Measurements from ENCODE around the gene AGBL1. TPM values are rescaled to one million over a fixed set of nuclear protein-coding genes. Genes with fewer than 3 reads are reported as not detected.
A peak's percentile ranks its signal among the peaks of the same experiment; 100 is the strongest.

Gene AGBL1
- total RNA-seq, 2 experiments from 2014 or later = 0.10 TPM

DNA sequence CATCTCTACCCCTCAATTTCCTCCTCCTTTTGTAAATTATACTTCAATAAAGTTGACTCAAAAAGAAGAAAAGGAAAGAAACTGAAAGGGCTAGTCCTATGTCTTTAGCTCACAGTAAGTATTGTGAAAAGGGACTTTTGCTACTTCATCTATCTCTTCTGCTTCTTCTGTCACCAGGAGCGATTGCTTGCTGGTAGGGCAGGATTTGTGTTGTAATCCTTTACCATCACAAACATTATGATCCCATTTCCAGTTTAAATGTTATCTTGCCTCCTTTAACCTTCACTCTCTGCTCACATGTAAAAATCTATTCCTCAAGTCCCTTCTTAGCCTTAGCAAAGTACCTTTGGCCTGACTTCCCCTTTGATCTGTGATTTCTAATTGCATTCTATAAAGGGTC is 537.1 kb downstream of the AGBL1 start:
- no peaks in the 10 kb centered on the region for H3K27me3 Mint-ChIP-seq
- peaks cover 52% of the 10 kb centered on the region for H3K4me1 Mint-ChIP-seq (ENCODE audit: low read depth)
- H3K9me3 Mint-ChIP-seq = no peaks in the 10 kb centered on the region
- no peak overlapping the region for H3K27ac Mint-ChIP-seq
- H3K4me3 Mint-ChIP-seq = no peak overlapping the region
- POLR2A ChIA-PET = no interaction called here
- no peak for DNase-seq
- intact Hi-C loops (cut with micrococcal nuclease) = no loop called here
- CTCF ChIA-PET = no interaction called here
- H3K36me3 Mint-ChIP-seq = no peaks in the 10 kb centered on the region

DNA sequence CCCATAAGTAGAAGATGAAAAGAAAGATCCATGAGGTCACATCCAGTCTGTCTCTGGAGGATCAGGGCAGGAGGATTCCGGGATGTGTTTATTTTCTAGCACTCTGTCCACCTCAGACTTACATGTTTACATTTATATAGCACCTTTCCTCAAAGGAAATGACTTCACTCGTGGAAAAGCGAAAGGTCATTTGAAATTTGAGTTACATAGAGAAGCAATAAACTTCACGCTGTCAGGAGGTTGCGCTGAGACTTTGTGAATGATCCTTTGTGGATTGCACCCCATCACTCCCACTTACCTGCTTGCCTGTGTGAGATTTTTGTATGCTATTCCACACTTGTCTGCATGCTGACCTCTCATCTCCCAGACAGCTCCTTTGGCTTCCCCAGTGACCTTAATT is 540.5 kb downstream of the AGBL1 start:
- no peak overlapping the region for H3K27ac Mint-ChIP-seq
- no peak overlapping the region for H3K4me3 Mint-ChIP-seq
- ChIA-PET POLR2A (no interaction called here), CTCF (interaction anchor here (0.6 to 1.4 kb wide), 2 partner anchors 123 to 746 kb away, joined by 4 to 5 read pairs; no protein-coding TSS in a partner anchor)
- no peaks in the 10 kb centered on the region for H3K27me3 Mint-ChIP-seq
- H3K36me3 Mint-ChIP-seq = no peaks in the 10 kb centered on the region
- H3K9me3 Mint-ChIP-seq = no peaks in the 10 kb centered on the region
- intact Hi-C loops (cut with micrococcal nuclease) = loop anchor here (5.0 to 10.0 kb wide), 3 partner anchors 388 to 1625 kb away; no protein-coding TSS in a partner anchor
- DNase-seq = no peak
- H3K4me1 Mint-ChIP-seq (ENCODE audit: low read depth) = peaks cover 40% of the 10 kb centered on the region

DNA sequence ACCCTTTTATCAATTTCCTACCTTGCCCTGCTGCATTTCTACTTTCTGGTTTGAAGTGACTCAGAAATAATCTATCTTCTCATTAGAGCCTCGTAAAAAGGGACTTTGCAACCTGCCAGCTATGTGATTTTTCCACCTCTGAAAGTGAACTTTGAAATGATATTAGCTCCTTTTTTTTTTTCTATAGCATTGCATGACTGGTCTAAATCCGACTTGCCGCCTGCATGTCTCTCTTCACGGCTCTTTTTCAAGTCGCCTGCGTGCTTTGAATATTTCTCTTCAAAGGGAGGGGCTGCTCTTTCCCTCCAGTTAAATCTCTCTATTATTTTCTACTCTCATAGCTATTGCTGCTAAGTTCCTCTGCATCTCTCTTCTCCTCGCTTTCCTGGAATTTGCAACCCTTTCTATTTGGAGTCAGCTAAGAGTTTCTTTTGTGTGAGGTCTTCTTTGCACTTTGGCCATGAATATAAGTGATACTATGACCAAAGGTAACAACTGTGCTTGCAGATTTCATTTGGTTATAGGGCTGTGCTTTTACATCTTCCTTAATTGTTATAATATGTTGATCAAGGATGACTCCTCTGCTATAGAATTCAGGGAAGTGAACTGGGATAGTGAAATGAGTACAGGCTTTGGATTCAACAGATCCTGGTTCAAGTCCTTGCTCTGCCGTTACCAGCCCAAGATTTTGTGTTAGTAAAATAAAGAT is 541.1 kb downstream of the AGBL1 start:
- intact Hi-C loops (cut with micrococcal nuclease) = loop anchor here (5.0 to 10.0 kb wide), 3 partner anchors 388 to 1624 kb away; no protein-coding TSS in a partner anchor
- Mint-ChIP-seq H3K4me3 (no peak overlapping the region), H3K4me1 (ENCODE audit: low read depth) (peaks cover 39% of the 10 kb centered on the region), H3K27me3 (no peaks in the 10 kb centered on the region), H3K36me3 (no peaks in the 10 kb centered on the region), H3K9me3 (no peaks in the 10 kb centered on the region), H3K27ac (no peak overlapping the region)
- CTCF ChIA-PET = interaction anchor here (0.6 to 1.4 kb wide), 2 partner anchors 122 to 747 kb away, joined by 4 to 5 read pairs; no protein-coding TSS in a partner anchor
- DNase-seq = no peak
- POLR2A ChIA-PET = no interaction called here

DNA sequence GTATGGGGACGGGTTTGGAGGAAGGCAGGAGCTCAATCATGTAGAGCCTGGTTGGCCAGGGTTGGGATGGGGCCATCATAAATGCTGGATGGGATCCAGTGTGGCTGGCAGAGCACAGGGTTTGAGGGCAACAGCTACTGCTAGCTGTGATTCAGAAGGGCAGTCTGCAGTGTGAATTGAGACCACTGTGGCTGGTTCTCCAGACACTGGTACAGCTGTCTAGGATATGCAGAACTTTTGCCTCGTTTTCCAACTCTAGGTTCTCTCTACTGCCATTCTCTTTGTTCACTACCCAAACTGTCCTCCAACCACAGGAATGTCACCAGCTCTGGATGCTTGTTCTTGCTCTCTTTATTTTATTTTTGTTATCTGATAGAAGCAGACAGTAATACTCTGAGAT is 543.6 kb downstream of the AGBL1 start:
- Mint-ChIP-seq H3K4me3 (no peak overlapping the region), H3K27me3 (no peaks in the 10 kb centered on the region), H3K4me1 (ENCODE audit: low read depth) (peaks cover 36% of the 10 kb centered on the region), H3K36me3 (no peaks in the 10 kb centered on the region), H3K27ac (no peak overlapping the region), H3K9me3 (no peaks in the 10 kb centered on the region)
- CTCF ChIA-PET = interaction anchor here (1.6 to 5.3 kb wide), 3 partner anchors 10 to 120 kb away, joined by 4 to 118 read pairs (median 10); no protein-coding TSS in a partner anchor
- no peak for DNase-seq
- POLR2A ChIA-PET = interaction anchor here (0.8 kb wide), 1 partner anchor 30 kb away, joined by 3 read pairs; no protein-coding TSS in a partner anchor
- intact Hi-C loops (cut with micrococcal nuclease) = loop anchor here (5.0 to 10.0 kb wide), 3 partner anchors 391 to 1622 kb away; no protein-coding TSS in a partner anchor

DNA sequence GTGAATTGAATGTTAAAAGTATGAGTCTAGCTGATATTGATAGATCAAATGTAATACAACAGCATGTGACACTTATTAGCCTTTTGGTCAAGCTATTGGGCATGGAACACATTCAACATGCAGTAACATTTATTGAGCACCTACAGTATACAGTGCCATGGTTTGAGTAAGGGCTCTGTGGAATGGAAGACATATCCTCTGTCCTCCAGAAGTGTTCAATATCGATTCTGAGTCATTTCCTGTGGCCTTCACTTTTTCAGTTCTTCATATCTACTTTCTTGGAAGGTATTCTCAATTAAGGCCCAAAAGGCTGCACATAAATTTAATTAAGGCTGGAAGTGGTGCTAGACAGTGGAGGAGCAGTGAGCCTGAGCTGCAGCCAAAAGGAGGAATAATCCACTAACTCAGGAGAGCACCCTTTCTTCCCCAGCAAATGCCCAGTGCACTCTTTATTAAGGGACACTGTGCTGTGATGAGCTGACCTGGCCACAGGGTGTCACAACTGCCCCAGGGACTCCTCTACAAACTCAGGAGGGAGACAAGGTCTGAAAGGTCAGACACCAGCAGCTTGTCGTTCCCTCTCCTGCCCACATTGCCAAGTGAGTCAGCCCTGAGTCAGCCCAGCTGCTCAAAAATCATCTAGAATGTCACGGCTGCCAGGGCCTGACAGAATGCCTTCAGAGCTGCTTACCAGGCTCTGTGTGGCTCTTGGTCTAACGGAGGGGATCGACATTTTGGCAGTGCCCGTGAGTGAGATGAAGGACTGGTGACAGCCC is 544.8 kb downstream of the AGBL1 start:
- H3K27ac Mint-ChIP-seq = peak overlapping the region; percentile 55
- no peaks in the 10 kb centered on the region for H3K36me3 Mint-ChIP-seq
- H3K9me3 Mint-ChIP-seq = no peaks in the 10 kb centered on the region
- H3K4me1 Mint-ChIP-seq (ENCODE audit: low read depth) = peaks cover 38% of the 10 kb centered on the region
- CTCF ChIA-PET = interaction anchor here (0.6 to 5.3 kb wide), 26 partner anchors 10 to 1650 kb away, joined by 3 to 118 read pairs (median 4); no protein-coding TSS in a partner anchor
- POLR2A ChIA-PET = interaction anchor here (0.6 to 1.6 kb wide), 2 partner anchors 29 to 119 kb away, joined by 3 to 4 read pairs; no protein-coding TSS in a partner anchor
- intact Hi-C loops (cut with micrococcal nuclease) = loop anchor here (1.0 to 10.0 kb wide), 7 partner anchors 14 to 1620 kb away; no protein-coding TSS in a partner anchor
- peak overlapping the region; percentile 24 for H3K4me3 Mint-ChIP-seq
- peak; percentile 91 for DNase-seq
- no peaks in the 10 kb centered on the region for H3K27me3 Mint-ChIP-seq

DNA sequence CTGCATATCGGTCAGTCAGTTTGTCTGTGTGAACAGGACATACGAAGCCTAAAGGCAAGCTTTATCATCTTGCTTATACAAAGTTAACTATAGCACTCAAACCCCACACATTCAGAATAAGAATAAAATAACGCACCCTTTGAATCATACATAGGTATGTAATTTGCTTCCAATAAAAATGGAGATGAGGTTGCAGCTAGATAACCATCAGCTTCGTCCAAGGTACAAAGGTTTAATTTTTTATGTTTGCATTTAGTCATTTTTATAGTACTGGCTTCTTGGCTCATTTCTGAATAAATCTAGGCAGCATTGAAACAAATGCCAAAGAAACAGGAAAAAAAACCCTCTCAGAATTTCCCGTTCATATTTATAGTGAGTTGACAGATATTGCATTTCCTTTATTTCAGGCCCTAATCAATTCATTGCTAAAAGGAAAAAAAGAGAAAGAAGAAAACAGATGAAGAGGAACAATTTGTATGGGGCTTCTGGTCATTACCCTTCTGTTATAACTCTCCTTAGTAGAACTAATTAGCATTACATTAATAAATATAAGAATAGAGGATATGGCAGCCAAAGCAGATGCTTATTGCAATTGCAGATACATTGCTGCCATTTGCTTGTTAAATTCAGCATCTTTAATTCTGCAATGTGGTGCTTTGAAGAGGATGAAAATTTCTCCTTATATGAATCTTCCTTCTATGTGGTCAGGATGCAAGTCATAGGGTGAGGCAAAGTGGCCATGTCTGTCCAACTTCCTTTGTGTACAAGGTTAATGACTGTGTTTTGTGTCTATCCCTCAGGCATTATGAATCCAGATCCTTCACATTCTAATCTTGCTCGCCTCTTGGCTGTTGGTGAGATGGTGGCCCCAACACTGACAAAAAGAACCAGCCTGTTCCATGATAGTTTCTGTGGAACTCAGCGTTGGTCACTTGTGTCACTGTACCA is 550.0 kb downstream of the AGBL1 start:
- intact Hi-C loops (cut with micrococcal nuclease) = loop anchor here (10.0 kb wide), 2 partner anchors 775 to 1615 kb away; no protein-coding TSS in a partner anchor
- CTCF ChIA-PET = interaction anchor here (1.1 kb wide), 2 partner anchors 113 to 114 kb away, joined by 4 to 5 read pairs; no protein-coding TSS in a partner anchor
- no peak overlapping the region for H3K4me3 Mint-ChIP-seq
- no peaks in the 10 kb centered on the region for H3K27me3 Mint-ChIP-seq
- POLR2A ChIA-PET = no interaction called here
- H3K36me3 Mint-ChIP-seq = no peaks in the 10 kb centered on the region
- peaks cover 30% of the 10 kb centered on the region for H3K4me1 Mint-ChIP-seq (ENCODE audit: low read depth)
- no peaks in the 10 kb centered on the region for H3K9me3 Mint-ChIP-seq
- DNase-seq = no peak
- no peak overlapping the region for H3K27ac Mint-ChIP-seq

DNA sequence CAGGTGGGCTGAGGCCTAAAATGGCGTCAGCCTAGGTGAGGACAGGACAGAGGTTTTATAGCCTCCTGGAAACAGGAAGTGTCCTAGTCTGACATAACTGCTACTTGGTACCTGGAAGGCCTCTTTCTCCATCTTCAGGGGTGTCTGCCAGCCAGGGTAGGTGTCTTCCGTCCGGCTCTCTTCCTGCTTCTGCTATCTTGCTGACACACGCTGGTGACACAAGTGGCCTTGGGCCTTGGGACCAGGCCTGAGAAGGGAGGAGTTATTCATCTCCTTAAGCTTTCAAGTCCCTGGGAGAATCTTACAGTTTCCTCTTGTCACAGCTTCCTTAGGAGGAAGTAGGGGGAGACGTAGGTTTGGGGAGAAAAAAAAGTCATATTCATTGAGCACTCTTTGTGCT is 551.3 kb downstream of the AGBL1 start:
- Mint-ChIP-seq H3K27me3 (no peaks in the 10 kb centered on the region), H3K9me3 (no peaks in the 10 kb centered on the region), H3K36me3 (no peaks in the 10 kb centered on the region), H3K4me3 (no peak overlapping the region), H3K27ac (no peak overlapping the region), H3K4me1 (ENCODE audit: low read depth) (peaks cover 20% of the 10 kb centered on the region)
- POLR2A ChIA-PET = no interaction called here
- DNase-seq = no peak
- intact Hi-C loops (cut with micrococcal nuclease) = no loop called here
- CTCF ChIA-PET = no interaction called here

DNA sequence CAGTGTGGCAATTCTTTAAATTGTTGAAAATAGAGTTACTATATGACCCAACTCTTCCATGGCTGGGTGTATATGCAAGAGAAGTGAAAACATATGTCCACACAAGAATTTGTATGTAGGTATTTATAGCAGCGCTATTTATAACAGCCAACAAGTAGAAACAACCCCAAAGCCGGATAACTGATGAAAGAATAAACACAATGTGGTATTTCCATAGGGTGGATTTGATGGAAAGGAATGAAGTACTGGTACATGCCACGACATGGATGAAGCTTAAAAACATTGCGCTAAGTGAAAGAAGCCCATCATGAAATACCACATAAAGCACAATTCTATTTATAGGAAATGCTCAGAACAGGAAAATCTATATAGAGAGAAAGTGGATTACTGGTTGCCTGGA is 554.5 kb downstream of the AGBL1 start:
- H3K36me3 Mint-ChIP-seq = no peaks in the 10 kb centered on the region
- intact Hi-C loops (cut with micrococcal nuclease) = no loop called here

DNA sequence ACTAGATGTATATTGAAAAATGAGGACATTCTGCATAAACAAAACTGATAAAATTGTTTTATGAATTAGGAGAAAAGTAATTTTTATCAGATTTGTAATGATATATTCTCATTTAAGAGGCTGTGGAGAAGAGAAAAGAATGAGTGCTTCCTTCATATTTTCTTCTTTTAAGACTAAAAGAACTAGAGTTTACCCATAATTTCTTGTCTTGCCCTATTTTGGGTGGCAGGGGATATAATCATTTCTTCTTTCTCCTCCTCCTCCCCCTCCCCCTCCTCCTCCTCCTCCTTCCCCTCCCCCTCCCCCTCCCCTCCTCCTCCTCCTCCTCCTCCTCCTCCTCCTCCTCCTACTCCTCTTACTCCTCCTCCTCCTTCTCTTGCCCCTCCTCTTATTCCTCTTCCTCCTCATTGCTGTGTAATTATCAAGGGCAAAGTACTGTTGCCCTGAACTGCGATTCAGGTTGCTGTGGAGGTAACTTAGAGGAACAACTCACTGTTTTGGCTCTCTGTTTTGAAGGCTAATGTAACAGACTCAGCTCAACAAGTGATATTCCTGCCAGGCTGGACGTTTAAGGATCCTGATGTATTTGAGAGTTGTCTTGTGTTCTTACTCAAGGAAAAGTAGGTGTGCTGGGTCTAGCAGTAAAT is 555.4 kb downstream of the AGBL1 start:
- H3K27me3 Mint-ChIP-seq = no peaks in the 10 kb centered on the region
- no peaks in the 10 kb centered on the region for H3K9me3 Mint-ChIP-seq
- CTCF ChIA-PET = no interaction called here
- no peak for DNase-seq
- POLR2A ChIA-PET = no interaction called here
- intact Hi-C loops (cut with micrococcal nuclease) = no loop called here
- H3K36me3 Mint-ChIP-seq = no peaks in the 10 kb centered on the region
- no peak overlapping the region for H3K27ac Mint-ChIP-seq
- H3K4me3 Mint-ChIP-seq = no peak overlapping the region
- peaks cover 7% of the 10 kb centered on the region for H3K4me1 Mint-ChIP-seq (ENCODE audit: low read depth)

More for the DNA sequence above, 554.5 kb downstream of the AGBL1 start:
- H3K9me3 Mint-ChIP-seq = no peaks in the 10 kb centered on the region
- ChIA-PET POLR2A (no interaction called here), CTCF (interaction anchor here (1.4 to 1.8 kb wide), 2 partner anchors 9 to 109 kb away, joined by 3 to 4 read pairs; no protein-coding TSS in a partner anchor)
- no peaks in the 10 kb centered on the region for H3K27me3 Mint-ChIP-seq
- no peak overlapping the region for H3K27ac Mint-ChIP-seq
- H3K4me1 Mint-ChIP-seq (ENCODE audit: low read depth) = peaks cover 11% of the 10 kb centered on the region
- DNase-seq = no peak
- no peak overlapping the region for H3K4me3 Mint-ChIP-seq

DNA sequence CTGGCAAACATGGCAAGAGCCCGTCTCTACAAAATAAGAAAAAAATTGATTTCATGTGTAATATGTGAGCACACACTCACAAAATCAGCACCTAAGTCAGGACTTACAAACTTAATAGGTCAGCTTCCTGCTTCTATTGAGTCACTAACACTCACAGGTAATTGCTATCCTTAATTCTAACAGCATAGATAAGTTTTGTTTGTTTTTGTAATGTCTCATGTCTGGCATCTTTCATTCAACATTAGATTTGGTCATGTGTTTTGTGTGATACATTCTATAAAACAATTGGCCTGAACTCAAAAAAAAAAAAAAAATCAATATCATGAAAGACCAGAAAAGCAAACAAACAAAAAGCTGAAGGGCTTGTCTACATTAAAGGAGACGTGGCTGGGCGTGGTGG is 564.7 kb downstream of the AGBL1 start:
- intact Hi-C loops (cut with micrococcal nuclease) = loop anchor here (10.0 kb wide), 1 partner anchor 940 kb away; no protein-coding TSS in a partner anchor
- Mint-ChIP-seq H3K4me3 (no peak overlapping the region), H3K27me3 (no peaks in the 10 kb centered on the region), H3K4me1 (ENCODE audit: low read depth) (peaks cover 3% of the 10 kb centered on the region), H3K36me3 (no peaks in the 10 kb centered on the region), H3K27ac (no peak overlapping the region), H3K9me3 (no peaks in the 10 kb centered on the region)
- ChIA-PET CTCF (no interaction called here), POLR2A (no interaction called here)
- no peak for DNase-seq
